H9 (cell line): Measurements from ENCODE around the gene TBC1D26. TPM values are rescaled to one million over a fixed set of nuclear protein-coding genes. Genes with fewer than 3 reads are reported as not detected.
"Not testable (repeated sequence)": the region's sequence is repeated elsewhere in the genome, so short reads cannot be mapped to it uniquely, and the experiment has no call there.

ENCODE experiments used
- DNase-seq: peaks from one replicate; pipeline ENCODE4 v3.0.0-alpha.2; 2017
- H2AFZ ChIP-seq: one replicate; pipeline ENCODE4 v1.6.1; 2013; ENCODE audit warnings: mild to moderate bottlenecking, low read length, control low read depth, moderate library complexity
- H2AK5ac ChIP-seq: 2 replicates; pipeline ENCODE4 v1.6.1; 2013; ENCODE audit warnings: low read length, control low read depth, mixed read lengths; ENCODE audit not compliant: insufficient read length
- H2BK120ac ChIP-seq: one replicate; pipeline ENCODE4 v1.6.1; 2013; ENCODE audit warnings: low read depth, mild to moderate bottlenecking, low read length, control low read depth, inconsistent platforms; ENCODE audit not compliant: poor library complexity, severe bottlenecking
- H2BK12ac ChIP-seq: 2 replicates; pipeline ENCODE4 v1.6.1; 2013; ENCODE audit warnings: low read length, control low read depth, mixed read lengths, low read depth; ENCODE audit not compliant: insufficient read length
- H2BK15ac ChIP-seq: 2 replicates; pipeline ENCODE4 v1.6.1; 2013; ENCODE audit warnings: low read depth, low read length, control low read depth
- H2BK20ac ChIP-seq: one replicate; pipeline ENCODE4 v1.6.1; 2013; ENCODE audit warnings: low read depth, mild to moderate bottlenecking, low read length, control low read depth, inconsistent platforms; ENCODE audit not compliant: poor library complexity, severe bottlenecking
- H2BK5ac ChIP-seq: 2 replicates; pipeline ENCODE4 v1.6.1; 2013; ENCODE audit warnings: low read length, control low read depth, mixed read lengths; ENCODE audit not compliant: insufficient read length
- H3K14ac ChIP-seq: 2 replicates; pipeline ENCODE4 v1.6.1; 2013; ENCODE audit warnings: low read length, control low read depth; ENCODE audit not compliant: insufficient read depth
- H3K18ac ChIP-seq: 2 replicates; pipeline ENCODE4 v1.6.1; 2013; ENCODE audit warnings: low read depth, mild to moderate bottlenecking, mixed read lengths, low read length, control low read depth; ENCODE audit not compliant: insufficient read length
- H3K23ac ChIP-seq: 2 replicates; pipeline ENCODE4 v1.6.1; 2013; ENCODE audit warnings: low read length, control low read depth, mixed read lengths, low read depth; ENCODE audit not compliant: insufficient read length
- H3K23me2 ChIP-seq: 2 replicates; pipeline ENCODE4 v1.6.1; 2013; ENCODE audit warnings: low read depth, mild to moderate bottlenecking, mixed read lengths, low read length, control low read depth; ENCODE audit not compliant: insufficient read length, poor library complexity, severe bottlenecking
- H3K27ac ChIP-seq: 2 replicates; pipeline ENCODE4 v1.5.1; 2013; ENCODE audit warnings: low read length, control low read depth, mixed read lengths, low read depth; ENCODE audit not compliant: insufficient read length
- H3K27me3 ChIP-seq: 2 replicates; pipeline ENCODE4 v1.6.1; 2013; ENCODE audit warnings: low read length, control low read depth, inconsistent platforms; ENCODE audit not compliant: insufficient read depth
- H3K4ac ChIP-seq: 2 replicates; pipeline ENCODE4 v1.6.1; 2013; ENCODE audit warnings: low read depth, mild to moderate bottlenecking, control low read depth, inconsistent platforms, low read length, moderate library complexity
- H3K4me1 ChIP-seq: 2 replicates; pipeline ENCODE4 v1.6.1; 2013; ENCODE audit warnings: low read length, control low read depth, inconsistent platforms; ENCODE audit not compliant: insufficient read depth
- H3K4me2 ChIP-seq: 2 replicates; pipeline ENCODE4 v1.6.1; 2013; ENCODE audit warnings: low read length, control low read depth, mixed read lengths; ENCODE audit not compliant: insufficient read length, insufficient read depth
- H3K56ac ChIP-seq: 2 replicates; pipeline ENCODE4 v1.6.1; 2013; ENCODE audit warnings: low read depth, mild to moderate bottlenecking, mixed read lengths, low read length, control low read depth; ENCODE audit not compliant: insufficient read length
- H3K79me1 ChIP-seq: 2 replicates; pipeline ENCODE4 v1.6.1; 2013; ENCODE audit warnings: low read depth, mild to moderate bottlenecking, moderate library complexity, low read length, control low read depth, inconsistent platforms; ENCODE audit not compliant: insufficient read depth, poor library complexity, severe bottlenecking
- H3K79me2 ChIP-seq: 2 replicates; pipeline ENCODE4 v1.6.1; 2013; ENCODE audit warnings: low read length, control low read depth, inconsistent platforms; ENCODE audit not compliant: insufficient read depth
- H3K9ac ChIP-seq: 2 replicates; pipeline ENCODE4 v1.6.1; 2013; ENCODE audit warnings: low read length, control low read depth, mixed read lengths; ENCODE audit not compliant: insufficient read length; ENCODE audit errors: extremely low read depth
- H3K9me3 ChIP-seq: one replicate; pipeline ENCODE4 v1.6.1; 2013; ENCODE audit warnings: low read depth, low read length, inconsistent platforms; ENCODE audit not compliant: control insufficient read depth
- H3T11ph ChIP-seq: one replicate; pipeline ENCODE4 v1.6.1; 2013; ENCODE audit warnings: mild to moderate bottlenecking, low read length, control low read depth, inconsistent platforms
- H4K20me1 ChIP-seq: one replicate; pipeline ENCODE4 v1.6.1; 2013; ENCODE audit not compliant: control insufficient read depth, insufficient read length, insufficient read depth
- H4K5ac ChIP-seq: 2 replicates; pipeline ENCODE4 v1.6.1; 2013; ENCODE audit warnings: low read depth, mild to moderate bottlenecking, mixed read lengths, low read length, control low read depth; ENCODE audit not compliant: insufficient read length
- H4K8ac ChIP-seq: replicated peaks from 2 replicates; pipeline ENCODE4 v1.6.1; 2013; ENCODE audit warnings: low read length, control low read depth, mixed read lengths, low read depth; ENCODE audit not compliant: insufficient read length
- H4K91ac ChIP-seq: 2 replicates; pipeline ENCODE4 v1.6.1; 2013; ENCODE audit warnings: low read depth, mild to moderate bottlenecking, moderate library complexity, mixed read lengths, low read length, control low read depth; ENCODE audit not compliant: insufficient read length
- H3K27ac Mint-ChIP-seq, 3 experiments: 2 replicates in 2 of 3; 3 replicates in 1 of 3; pipeline ENCODE4 v1.8.0; 2020 to 2021; ENCODE audit warnings: mixed read lengths in 3 of 3, mild to moderate bottlenecking in 1 of 3, moderate library complexity in 1 of 3
- H3K27me3 Mint-ChIP-seq: 2 replicates; pipeline ENCODE4 v1.8.0; 2021; ENCODE audit warnings: low read depth, mild to moderate bottlenecking, moderate library complexity, mixed read lengths
- H3K36me3 Mint-ChIP-seq, 3 experiments: 2 replicates in 2 of 3; 3 replicates in 1 of 3; pipeline ENCODE4 v1.8.0; 2020 to 2021; ENCODE audit warnings: low read depth in 3 of 3, mixed read lengths in 3 of 3; ENCODE audit not compliant: insufficient read depth in 1 of 3
- H3K4me1 Mint-ChIP-seq, 2 experiments: 2 replicates each; pipeline ENCODE4 v1.8.0; 2020; ENCODE audit warnings: mixed read lengths in 2 of 2
- H3K4me3 Mint-ChIP-seq, 2 experiments: 2 replicates in 1 of 2; 3 replicates in 1 of 2; pipeline ENCODE4 v1.8.0; 2020 to 2021; ENCODE audit warnings: mild to moderate bottlenecking in 2 of 2, mixed read lengths in 2 of 2, moderate library complexity in 1 of 2
- H3K9me3 Mint-ChIP-seq, 2 experiments: 2 replicates in 1 of 2; 3 replicates in 1 of 2; pipeline ENCODE4 v1.8.0; 2020; ENCODE audit warnings: mild to moderate bottlenecking in 2 of 2, mixed read lengths in 2 of 2, moderate library complexity in 1 of 2
- WGBS: extraction: QIAGEN DNeasy Blood & Tissue Kit; methylation state at CpG from one replicate; pipeline ENCODE4 v1.1.7; 2013; ENCODE audit warnings: missing lambda C conversion rate, low lambda C conversion rate, mixed read lengths; ENCODE audit not compliant: insufficient read length; ENCODE audit errors: extremely low coverage; 5-methylcytosine and 5-hydroxymethylcytosine counted together
- total RNA-seq: library from RNA; stranded (reverse); gene quantifications from 2 replicates; pipeline ENCODE4 v1.2.1, GENCODE V29; 2021
- TF ChIP-seq, protein P1 (sequence below): fragments of 200-600 bp; sonication (generic); conservative IDR thresholded peaks from 3 replicates; pipeline ENCODE4 v1.8.0; 2021; ENCODE audit warnings: antibody characterized with exemption, mild to moderate bottlenecking

Gene TBC1D26
- total RNA-seq, 1 experiment from 2014 or later: 0.83 TPM

DNA sequence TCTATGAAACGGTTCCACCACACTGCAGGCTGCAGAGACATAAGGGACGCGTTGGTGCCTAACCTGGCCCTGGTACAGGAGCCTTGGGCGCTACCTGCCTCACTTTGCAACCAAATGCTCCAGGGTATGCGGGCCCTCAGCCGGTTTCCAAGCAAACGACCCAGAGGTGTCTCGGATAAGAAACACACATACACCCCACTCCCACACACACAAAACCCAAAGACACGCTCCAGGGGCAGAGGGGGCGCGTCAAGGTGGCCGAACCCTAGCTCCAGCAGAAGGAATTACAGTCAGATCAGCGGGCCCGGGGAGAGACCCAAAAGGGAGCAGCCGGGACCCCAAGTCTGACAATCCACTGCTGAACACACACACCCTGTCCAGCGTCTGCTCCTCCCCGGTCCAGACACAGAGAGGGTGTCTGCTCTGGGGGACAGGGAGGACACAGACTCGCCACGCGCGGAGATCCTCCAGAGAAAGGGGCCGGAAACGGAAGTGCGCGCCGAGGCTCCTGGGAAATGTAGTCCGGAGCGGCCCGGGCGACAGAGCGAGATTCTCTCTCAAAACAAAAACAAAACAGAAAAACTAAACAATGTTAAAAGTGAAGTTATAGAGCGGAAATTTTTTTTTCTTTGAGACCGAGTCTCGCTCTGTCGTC, 48.1 kb upstream of the TBC1D26 start, which contains the start of gene TRIM16:
TSS of gene TRIM16 (minus strand) at position 488 of the 655 bp plus-strand sequence. CDS start 32,702 bp downstream, outside the sequence.
- WGBS: no CpG with 5 or more reads among the region's 35 CpGs
- H3K27ac ChIP-seq, H3K23ac ChIP-seq, H3T11ph ChIP-seq, H3K23me2 ChIP-seq, H3K79me2 ChIP-seq, H3K56ac ChIP-seq, H2AK5ac ChIP-seq, H3K27me3 Mint-ChIP-seq, H2BK120ac ChIP-seq, H3K18ac ChIP-seq, H4K91ac ChIP-seq, H2BK12ac ChIP-seq, H3K9me3 ChIP-seq, H2BK20ac ChIP-seq, H2BK5ac ChIP-seq, H3K14ac ChIP-seq, H3K79me1 ChIP-seq, H3K27me3 ChIP-seq, H4K5ac ChIP-seq, H4K8ac ChIP-seq, H2BK15ac ChIP-seq, H3K4me1 ChIP-seq, H3K4ac ChIP-seq, H4K20me1 ChIP-seq, H3K9me3 Mint-ChIP-seq: not testable (repeated sequence)
- Histone ChIP-seq H2AFZ (peak within 1 kb of the TSS; percentile 73), H3K4me2 (peak within 1 kb of the TSS; percentile 50), H3K9ac (peak within 1 kb of the TSS; percentile 78)
- H3K4me3 Mint-ChIP-seq: peak within 1 kb of the TSS; percentile 93 to 97
- H3K27ac Mint-ChIP-seq: peak within 1 kb of the TSS; percentile 74 to 98 (median 91); a peak in 6 of 7 replicates
- peaks cover 10 to 12% of the 10 kb centered on the region in 2 experiments for H3K4me1 Mint-ChIP-seq
- peak; percentile 69 for DNase-seq
- H3K36me3 Mint-ChIP-seq: peaks cover 5 to 17% (median 15%) of the 10 kb centered on the region in 3 experiments; a peak in 6 of 7 replicates
- TF ChIP-seq, protein P1, sequence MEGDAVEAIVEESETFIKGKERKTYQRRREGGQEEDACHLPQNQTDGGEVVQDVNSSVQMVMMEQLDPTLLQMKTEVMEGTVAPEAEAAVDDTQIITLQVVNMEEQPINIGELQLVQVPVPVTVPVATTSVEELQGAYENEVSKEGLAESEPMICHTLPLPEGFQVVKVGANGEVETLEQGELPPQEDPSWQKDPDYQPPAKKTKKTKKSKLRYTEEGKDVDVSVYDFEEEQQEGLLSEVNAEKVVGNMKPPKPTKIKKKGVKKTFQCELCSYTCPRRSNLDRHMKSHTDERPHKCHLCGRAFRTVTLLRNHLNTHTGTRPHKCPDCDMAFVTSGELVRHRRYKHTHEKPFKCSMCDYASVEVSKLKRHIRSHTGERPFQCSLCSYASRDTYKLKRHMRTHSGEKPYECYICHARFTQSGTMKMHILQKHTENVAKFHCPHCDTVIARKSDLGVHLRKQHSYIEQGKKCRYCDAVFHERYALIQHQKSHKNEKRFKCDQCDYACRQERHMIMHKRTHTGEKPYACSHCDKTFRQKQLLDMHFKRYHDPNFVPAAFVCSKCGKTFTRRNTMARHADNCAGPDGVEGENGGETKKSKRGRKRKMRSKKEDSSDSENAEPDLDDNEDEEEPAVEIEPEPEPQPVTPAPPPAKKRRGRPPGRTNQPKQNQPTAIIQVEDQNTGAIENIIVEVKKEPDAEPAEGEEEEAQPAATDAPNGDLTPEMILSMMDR: peak; percentile 52

DNA sequence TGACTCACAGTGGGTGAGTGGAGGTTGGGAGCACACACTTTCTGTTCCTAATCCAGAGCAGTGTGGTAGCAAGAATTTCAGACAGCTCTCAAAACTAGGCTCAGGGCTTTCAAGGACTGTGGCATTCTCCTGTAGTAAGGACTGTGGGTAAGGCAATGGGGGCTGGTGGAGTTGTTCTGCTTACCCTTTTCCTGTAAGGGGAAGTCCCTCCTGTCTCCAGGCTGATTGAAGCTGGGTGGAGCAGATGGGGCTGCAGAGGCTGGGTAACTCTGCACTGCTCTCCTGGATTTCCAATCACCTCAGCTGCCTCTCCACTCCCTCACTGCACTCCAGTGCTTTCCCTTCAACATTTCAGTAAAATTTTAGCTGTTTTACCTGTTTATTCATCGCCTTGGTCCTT, 44.6 kb upstream of the TBC1D26 start:
- H3K23ac ChIP-seq, H3K18ac ChIP-seq, H3K27ac Mint-ChIP-seq, H3K4me1 ChIP-seq, H3K4ac ChIP-seq, H4K20me1 ChIP-seq, H3T11ph ChIP-seq, H3K14ac ChIP-seq, H3K27me3 Mint-ChIP-seq, H3K27ac ChIP-seq, H2AFZ ChIP-seq, DNase-seq, H2BK5ac ChIP-seq, H2BK20ac ChIP-seq, H3K56ac ChIP-seq, H2BK12ac ChIP-seq, H2BK120ac ChIP-seq, H3K4me3 Mint-ChIP-seq, H4K91ac ChIP-seq, H3K79me1 ChIP-seq, H2AK5ac ChIP-seq, H4K8ac ChIP-seq, H3K27me3 ChIP-seq, H3K23me2 ChIP-seq, H3K36me3 Mint-ChIP-seq, H3K79me2 ChIP-seq, H2BK15ac ChIP-seq, H3K9me3 Mint-ChIP-seq, H3K9me3 ChIP-seq, H4K5ac ChIP-seq, H3K9ac ChIP-seq, H3K4me2 ChIP-seq: not testable (repeated sequence)
- no CpG with 5 or more reads among the region's 1 CpG for WGBS
- H3K4me1 Mint-ChIP-seq: peaks cover 10 to 12% of the 10 kb centered on the region in 2 experiments
